HG02610 (cell line): ENCODE measurements around the gene KLHL17.

ENCODE experiments used
- ATAC-seq: cut with Tn5 transposase; IDR thresholded peaks from one replicate; pipeline ENCODE4 v1.9.1; 2021; ENCODE audit warnings: mild to moderate bottlenecking, moderate library complexity; ENCODE audit not compliant: unreplicated experiment

KLHL17 gene

GRCh38 chr1:1013922-1014648 is 53.7 kb downstream of the KLHL17 start:
- no peak for ATAC-seq

GRCh38 chr1:1014799-1015681 is 54.7 kb downstream of the KLHL17 start:
- ATAC-seq: no peak
